GM19239 (cell line): ENCODE results near the gene AHRR.
A peak's percentile ranks its signal among the peaks of the same experiment; 100 is the strongest.
"Not testable (repeated sequence)": the region's sequence is repeated elsewhere in the genome, so short reads cannot be mapped to it uniquely, and the experiment has no call there.

Experiments used
- DNase-seq: peaks from one replicate; pipeline ENCODE4 v3.0.0; 2011; ENCODE audit warnings: low spot score; ENCODE audit not compliant: insufficient read length
- FAIRE-seq: peaks from 2 replicates; lab custom pipeline; 2011; peaks lifted over from hg19 to GRCh38; lab: Jason Lieb, UNC

AHRR gene

DNA sequence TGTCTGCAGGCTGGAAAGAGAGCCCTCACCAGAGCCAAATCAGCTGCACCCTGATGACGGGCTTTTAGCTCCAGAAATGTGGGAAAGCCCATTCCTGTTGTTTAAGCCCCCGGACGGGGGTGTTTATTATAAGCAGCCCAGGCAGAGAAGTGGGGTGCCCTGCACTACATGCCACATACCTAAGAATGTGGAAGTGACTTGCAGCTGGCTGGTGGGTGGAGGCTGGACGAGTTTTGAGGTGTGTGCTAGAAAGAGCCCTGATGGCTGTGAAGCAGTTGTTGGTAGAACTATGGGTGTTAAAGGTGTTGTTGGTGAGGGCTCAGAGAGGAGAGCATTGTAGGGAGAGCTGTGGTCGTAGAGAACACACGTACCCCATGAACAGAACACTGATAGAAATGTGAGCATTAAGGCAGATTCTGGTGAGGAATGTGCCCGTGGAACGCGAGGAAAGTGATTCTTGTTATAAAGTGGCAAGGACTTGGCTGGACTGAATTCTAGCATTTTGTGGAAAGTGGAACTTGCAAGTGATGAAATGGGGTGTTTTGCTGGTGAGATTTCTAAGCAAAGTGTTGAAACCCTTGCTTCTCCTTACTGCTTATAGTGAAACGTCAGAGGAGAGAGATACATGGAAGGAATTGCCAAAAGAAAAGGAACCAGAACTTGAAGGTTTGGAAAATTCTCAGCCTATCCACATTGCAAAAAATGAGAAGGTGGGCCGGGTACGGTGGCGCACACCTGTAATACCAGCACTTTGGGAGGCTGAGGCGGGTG lies 38.9 kb downstream of the AHRR start:
- no peak for FAIRE-seq
- no peak for DNase-seq

GRCh38 chr5:362189-362588 lies 40.7 kb downstream of the AHRR start:
- no peak for FAIRE-seq
- no peak for DNase-seq

GRCh38 chr5:362978-363765 lies 41.7 kb downstream of the AHRR start:
- DNase-seq (no peak), FAIRE-seq (no peak)

- DNase-seq: no peak
- FAIRE-seq: no peak
These were observed 43.0 kb downstream of the AHRR start for GRCh38 chr5:364497-364896.

- FAIRE-seq (no peak), DNase-seq (no peak)
These were observed 45.2 kb downstream of the AHRR start for GRCh38 chr5:366541-367357.

GRCh38 chr5:367358-368130 lies 46.0 kb downstream of the AHRR start:
- no peak for FAIRE-seq
- no peak for DNase-seq

DNA sequence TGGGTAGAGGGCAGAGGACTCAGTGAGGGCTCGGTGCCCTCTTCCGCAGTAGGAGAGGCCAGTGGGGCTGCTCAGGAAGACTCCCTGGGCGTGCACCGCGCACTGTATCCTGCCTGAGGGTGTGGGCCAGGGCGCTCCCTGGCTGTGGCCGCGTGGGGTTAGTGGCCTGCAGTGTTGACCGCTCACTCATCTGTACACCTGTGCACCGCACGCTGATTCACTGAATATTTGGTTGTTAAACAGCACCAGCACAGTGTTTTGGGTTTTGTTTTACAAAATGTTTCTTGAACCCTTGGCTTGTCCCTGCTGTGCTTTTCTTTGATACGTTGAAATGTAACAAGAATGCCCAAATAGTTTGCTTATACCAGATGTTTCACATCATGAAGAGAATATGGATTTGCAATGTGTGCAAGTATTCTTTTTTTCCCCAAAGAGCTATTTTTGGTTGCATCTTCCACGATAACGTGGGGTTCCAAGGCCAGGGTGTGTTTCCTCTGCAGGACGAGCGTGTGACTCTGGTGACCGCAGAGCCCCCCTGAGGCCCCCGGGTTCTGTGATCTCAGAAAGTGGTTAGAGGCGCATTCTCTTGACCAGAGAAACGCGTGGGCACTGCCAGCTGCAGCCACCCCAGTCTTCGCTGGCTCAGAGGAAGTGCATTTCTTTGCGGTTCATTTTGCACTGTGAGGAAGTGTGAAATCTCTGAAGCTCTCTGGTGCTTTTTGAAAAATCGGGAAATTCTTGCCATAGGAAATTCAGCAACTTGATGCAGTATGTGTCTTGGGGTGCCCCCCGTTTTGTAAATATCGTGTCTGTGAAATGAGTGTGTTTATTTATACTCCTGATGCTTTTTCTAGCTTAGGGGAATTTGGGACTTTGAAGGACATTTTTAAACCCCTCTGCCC lies 46.9 kb downstream of the AHRR start:
- no peak for FAIRE-seq
- DNase-seq: peak; percentile 65

- FAIRE-seq: peak; percentile 87
- DNase-seq: no peak
These were observed 47.8 kb downstream of the AHRR start for GRCh38 chr5:369151-369868.

DNA sequence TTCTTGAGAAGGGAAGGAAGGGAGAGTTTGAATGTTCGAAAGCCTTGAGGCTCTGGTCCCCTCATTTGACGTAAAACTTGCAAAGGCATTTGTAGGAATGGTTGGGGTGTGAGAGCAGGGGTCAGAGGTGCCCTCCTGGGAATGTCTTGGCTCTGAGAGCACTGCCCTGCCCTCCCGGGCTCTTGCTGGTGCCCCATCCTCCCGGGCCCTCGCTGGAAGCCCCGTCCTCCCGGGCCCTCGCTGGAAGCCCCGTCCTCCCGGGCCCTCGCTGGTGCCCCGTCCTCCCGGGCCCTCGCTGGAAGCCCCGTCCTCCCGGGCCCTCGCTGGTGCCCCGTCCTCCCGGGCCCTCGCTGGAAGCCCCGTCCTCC lies 48.3 kb downstream of the AHRR start:
- DNase-seq, FAIRE-seq: not testable (repeated sequence)

GRCh38 chr5:370311-370958 lies 48.9 kb downstream of the AHRR start:
- no peak for FAIRE-seq

GRCh38 chr5:370959-371810 lies 49.7 kb downstream of the AHRR start:
- DNase-seq (no peak), FAIRE-seq (no peak)

More at GRCh38 chr5:370311-370958, 48.9 kb downstream of the AHRR start:
- DNase-seq: no peak

GRCh38 chr5:371811-372555 lies 50.5 kb downstream of the AHRR start:
- FAIRE-seq: peak; percentile 72
- no peak for DNase-seq

DNA sequence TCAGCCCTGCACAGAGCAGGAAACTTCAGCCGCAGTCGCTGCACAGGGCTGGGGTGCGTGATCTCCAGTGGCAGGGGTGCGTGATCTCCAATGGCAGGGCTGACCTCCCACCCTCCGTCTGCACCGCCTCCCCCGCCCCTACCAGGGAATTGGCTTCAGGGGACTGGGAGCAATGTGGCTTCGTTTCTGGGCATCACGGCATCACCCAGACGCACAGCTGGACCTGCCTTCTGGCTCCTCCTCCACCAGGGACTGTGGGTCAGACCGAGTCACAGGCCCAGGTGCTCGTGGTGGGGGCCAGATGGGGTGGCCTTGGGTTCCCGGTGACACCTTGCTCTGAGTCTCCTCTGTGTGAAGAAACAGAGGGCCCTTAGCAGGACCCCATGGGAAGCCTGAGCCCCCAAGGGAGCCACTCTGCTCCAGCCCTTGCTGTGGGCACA lies 51.1 kb downstream of the AHRR start:
- DNase-seq: no peak
- no peak for FAIRE-seq

DNA sequence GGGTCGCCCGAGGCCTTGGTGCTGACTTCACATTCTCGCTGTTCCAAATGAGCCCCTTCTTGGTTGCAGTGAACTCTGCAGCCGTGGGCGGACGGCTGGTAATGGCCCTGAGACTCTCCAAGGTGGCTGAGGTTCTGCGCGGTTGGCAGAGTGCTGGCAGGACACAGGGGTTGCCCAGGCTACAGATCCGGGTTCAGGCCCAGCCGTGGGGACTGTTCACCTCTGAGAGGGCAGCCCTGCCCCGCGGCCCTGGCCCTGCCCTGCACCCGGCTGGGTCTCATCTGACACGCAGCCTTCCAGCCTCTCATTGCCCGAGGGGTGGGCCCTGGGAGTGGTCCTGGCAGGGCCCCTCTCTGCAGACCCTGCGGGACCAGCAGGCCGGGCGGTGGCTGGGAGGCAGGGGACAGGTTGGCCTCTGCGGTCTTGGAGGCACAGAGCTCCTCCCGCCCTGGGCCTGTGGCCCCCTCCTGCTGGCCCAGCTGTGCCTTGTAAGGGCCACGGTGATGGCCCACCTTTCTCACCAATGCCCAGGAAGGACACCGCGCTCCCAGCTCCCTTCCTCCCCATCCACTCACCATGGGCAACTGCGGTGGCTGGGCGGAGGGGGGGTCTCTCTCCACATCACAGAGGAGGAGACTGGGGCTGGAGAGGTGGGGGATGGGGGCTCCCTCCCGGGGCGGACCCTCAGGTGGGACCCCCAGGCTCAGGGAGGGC lies 51.6 kb downstream of the AHRR start:
- no peak for DNase-seq

DNA sequence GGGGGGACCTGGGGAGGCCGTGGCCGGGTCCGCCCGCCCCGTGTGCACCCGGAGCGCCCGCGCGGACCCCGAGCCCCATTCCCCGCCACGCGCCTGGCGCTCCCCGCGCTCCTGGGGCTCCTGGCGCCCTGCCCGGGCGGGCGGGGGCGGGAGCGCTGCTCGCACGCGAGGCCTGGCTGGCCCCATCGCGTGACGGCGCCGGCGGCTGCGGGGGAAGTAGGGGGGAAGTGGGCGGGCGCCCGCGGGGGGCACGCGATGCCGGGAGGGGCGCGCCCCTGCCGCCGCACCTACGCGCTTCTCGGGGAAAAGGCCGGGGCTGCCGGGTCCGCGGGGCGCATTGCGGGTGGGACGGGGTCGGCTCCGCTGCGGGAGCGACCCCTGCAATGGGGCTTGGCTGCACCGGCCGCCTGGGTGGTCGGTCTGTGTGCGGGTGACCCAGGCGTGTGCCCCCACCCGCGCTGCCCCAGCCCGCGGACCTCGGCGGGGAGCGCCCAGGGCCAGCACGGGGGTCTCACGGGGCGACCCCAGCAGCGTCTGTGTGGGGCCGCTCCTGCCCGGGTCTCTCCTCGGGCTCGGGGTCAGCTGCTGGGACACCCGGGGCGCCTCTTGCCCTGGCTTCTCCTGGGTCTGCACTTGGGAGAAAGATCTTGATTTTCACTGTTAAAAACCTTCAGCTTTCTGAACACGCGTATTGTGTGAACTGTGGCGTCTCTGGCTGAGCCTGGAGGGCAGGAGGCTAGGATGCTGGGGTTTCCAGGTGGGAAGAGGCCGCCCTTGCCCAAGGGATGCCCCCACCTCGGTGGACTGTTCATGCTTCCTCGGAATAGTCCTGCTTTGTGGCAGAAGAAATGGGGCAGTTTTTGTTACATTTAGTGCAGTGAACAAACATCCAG lies 52.4 kb downstream of the AHRR start:
- DNase-seq: peak; percentile 85
- peak; percentile 80 for FAIRE-seq

More for the DNA sequence above, 51.6 kb downstream of the AHRR start:
- FAIRE-seq: peak; percentile 65
